HG03571 (cell line): ENCODE data around the gene SARDH.

Experiments
- ATAC-seq: cut with Tn5 transposase; IDR thresholded peaks from one replicate; pipeline ENCODE4 v1.9.1; 2021; ENCODE audit not compliant: unreplicated experiment

SARDH gene

DNA sequence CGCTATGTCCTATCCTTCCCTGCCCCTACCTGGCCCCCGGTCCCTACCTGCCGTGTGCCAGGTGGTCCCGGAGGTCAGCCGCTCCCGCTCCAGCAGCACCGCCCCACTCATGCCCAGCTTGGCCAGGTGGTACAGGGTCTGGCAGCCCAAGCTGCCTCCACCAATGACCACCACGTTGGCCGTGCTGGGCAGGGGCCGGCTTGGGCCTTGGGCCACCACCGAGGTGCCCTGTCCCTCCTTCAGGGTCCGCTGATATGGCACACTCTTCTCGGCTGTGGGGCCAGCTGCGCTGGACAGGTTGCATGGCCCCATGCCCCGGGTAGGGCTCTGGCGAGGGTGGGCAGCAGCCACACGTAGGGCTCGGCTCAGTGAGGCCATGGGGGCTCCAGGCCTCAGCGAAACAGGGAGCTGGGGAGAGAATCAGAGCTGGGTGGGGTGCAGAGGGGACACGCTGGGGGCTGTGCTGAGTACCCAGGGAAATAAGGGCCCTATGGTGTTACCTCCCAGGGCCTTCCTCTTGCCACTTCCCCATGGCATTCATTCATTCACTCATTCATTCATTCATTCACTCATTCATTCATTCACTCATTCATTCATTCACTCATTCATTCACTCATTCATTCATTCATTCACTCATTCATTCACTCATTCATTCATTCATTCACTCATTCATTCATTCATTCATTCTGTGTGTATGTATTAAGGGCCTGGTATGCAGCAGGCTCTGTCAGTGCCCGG is 4.2 kb downstream of the SARDH start:
- ATAC-seq: no peak

DNA sequence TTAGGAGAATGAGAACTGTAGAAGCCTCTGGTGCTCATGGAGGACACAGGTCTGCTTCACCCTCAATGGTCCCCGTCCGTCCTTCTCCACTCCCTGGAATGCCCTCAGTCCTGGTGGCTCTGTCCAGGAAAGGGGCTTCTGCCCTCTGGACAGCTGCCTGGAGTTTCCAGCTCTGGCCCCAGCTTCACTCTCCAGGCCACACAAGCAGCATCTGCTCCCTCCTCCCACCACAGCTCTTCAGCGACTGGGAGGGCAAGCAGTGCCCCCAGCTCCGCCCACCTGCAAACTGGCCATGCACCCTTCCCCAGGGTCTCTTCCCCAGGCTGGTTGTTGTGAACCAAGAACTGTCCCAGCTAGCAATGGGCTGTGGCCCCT is 4.7 kb downstream of the SARDH start:
- ATAC-seq: no peak

GRCh38 chr9:133732639-133733408 is 5.3 kb downstream of the SARDH start:
- no peak for ATAC-seq

DNA sequence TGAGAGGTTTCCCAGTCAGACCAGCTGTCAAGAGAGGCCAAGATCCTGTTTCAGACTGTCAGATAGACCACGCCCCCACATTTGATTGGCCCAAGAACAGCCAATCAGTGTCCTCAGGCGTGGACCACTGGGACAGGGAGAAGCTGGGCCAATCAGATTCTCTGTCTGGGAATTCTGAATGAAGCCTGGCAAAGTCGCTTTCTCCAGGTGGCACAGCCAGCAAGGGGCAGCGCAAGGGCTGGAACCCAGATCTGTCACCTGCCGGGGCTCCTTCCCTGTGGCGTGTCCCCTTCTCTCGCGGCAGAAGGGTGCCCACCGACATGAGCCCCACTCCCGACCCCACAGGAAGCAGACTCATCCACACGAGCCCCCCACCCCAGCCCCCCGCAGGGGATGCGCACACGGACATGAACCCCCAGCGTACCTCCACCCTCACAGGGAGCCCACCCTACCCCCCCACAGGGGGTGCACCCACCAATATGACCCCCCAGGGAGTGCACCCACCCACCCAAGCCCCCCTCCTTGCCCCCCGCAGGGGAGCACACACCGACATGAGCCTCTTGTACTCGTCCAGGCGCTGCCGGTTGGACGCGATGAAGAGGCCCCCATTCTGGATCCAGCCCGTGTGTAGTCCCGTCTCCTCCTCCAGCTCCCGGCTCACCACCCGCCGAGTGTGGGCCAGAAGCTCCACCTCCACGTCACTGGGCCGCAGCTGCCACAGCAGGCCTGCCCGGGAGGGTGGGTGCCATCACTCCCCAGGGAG is 6.1 kb downstream of the SARDH start:
- ATAC-seq: no peak

DNA sequence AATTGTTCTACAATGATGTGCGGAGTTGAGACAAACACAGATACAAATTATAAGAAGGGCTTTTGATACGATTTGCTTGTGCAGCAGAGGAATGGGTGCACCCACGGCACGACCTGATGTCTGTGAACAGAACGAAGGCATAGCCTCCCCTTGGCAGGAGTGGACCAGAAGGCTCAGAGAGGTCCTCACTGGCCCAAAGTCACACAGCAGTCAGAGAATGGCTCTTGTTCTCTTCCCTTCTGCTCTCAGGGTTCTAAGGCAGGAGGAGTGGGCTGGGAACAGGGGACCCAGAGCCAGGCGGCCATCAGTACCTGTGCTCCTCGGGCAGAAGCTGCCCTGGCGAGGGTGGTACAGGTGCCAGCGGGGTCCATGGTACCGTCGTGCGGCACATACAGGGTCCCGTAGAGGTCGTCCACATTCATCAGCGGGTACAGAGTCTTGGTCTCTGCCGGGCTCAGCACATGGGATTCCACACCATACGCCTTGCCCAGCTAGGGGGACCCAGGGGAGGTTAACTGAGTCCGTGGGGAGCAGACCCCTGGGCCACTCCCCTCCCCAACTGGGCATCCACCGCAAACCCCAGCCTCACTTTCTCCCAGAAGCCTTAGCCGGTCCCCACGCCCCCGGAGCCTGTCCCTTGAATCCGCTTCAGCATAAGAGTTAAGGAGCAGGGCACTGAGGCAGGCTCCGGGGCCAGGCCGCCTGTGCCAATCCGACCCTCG is 7.0 kb downstream of the SARDH start:
- no peak for ATAC-seq

DNA sequence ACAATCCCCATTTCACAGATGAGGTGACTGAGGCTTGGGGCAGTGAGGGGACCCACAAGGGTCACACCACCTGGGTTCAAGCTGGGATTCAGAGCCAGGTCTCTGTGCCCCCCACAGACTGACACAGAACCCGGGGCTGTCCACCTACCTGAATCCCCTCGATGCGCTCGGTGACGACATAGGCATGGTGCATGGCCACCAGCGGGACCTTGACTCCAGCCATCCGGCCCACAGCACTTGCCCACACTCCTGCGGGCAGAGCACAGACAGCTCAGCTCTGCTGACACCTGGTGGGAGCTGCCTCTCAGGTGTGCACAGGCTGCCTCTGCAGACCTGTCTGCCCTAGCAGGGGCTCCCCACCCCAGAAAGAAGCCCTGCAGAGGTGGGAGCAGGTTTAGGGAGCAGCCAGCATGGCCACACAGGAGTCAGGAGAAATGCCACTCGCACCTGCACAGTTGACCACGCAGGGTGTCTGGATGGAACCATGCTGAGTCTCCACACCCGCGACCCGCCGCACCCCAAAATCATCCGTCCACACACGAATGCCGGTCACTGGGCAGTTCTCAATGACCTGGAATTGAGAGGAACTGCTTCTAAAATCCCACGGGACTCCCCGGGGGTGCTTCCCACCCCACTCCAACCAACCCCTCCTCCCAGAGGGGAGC is 8.4 kb downstream of the SARDH start:
- ATAC-seq: no peak

DNA sequence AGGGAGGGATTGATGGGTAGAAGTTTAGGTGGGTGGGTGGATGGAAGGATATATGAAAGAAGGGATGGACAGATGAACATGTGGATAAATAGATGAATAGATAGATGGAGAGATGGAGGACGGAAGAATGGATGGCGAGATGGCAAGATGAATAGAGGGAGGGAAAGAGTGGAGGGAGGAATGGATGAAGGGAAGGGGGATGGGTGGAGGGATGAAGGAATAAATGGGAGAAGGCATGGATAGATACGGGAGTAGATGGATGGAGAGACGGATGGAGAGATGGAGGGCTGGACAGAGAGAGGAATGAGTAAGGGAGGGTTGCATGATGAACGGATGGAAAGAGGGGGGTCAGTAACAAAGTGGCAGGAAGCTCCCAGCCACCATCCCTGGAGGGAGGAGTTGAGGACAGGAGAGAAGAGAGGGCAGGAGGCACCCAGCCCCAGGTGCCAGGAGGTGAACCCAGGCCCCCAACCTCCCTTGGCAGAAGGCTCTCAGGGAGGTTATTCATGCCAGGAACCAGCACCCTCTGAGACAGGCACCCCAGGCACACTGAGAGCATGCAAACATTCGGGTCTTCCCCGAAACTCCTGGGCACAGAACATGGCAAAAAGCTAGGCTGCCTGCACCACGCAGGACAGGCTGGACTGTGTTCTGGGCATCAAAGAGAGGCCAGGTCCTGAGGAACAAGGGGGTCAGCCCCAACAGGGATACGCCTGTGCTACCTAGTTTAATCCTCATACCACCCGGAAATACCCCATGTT is 9.1 kb downstream of the SARDH start:
- ATAC-seq: no peak

- ATAC-seq: no peak
Measured at GRCh38 chr9:133727876-133728441, 10.2 kb downstream of the SARDH start.

GRCh38 chr9:133727277-133727875 is 10.8 kb downstream of the SARDH start:
- no peak for ATAC-seq

- no peak for ATAC-seq
Measured at GRCh38 chr9:133726401-133727276, 11.5 kb downstream of the SARDH start.

DNA sequence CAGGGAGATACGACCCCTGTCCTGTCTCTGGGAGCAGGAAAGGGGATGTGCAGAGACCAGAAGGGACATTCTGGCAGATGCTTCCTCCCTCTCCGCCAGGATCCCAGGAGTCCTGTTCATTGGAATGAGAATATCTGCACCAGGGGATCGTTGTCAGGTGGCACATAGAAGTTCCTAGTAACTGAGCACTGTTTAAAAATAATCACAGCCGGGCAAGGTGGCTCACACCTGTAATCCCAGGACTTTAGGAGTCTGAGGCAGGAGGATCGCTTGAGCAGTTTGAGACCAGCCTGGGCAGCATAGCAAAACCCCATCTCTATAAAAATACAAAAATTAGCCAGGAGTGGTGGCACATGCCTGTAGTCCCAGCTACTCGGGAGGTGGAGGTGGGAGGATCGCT is 12.3 kb downstream of the SARDH start:
- ATAC-seq: no peak

DNA sequence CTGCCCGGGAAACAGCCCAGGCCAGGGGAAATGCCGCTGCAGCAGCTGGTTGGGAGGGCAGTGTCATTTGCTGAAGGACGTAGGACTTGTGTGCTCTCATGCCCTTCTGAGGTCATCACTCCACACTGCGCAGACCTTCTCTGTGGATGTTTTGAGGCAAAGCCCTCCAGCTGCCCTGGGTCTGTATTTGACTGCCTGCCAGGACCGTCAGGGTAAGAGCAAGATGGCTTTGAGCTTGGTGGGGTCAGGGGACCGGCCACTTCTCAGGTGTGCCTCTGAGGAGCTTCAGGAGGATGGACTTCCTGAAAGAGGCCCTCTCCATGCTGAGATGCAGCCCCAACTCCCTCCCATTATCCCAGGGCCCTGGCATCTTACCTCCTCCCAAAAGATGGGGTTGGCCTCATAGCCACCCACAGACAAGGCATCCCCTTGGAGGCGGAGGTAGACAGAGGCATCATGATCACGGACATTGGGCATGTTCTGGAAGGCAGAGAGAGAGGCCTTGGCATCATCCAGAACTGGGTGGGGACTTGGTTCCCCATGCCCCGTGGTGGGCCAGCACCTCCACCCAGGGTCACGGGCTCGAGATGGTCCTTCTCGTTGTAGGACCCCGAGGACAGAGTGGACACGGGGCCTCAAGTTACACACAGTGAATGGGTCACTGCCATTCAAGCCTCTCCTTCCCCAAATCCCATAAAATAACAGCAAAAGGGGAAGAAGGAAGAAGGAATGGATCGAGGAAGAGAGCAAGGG is 19.4 kb downstream of the SARDH start:
- ATAC-seq: no peak

- ATAC-seq: no peak
Measured at GRCh38 chr9:133717113-133718031, 20.8 kb downstream of the SARDH start.

- ATAC-seq: no peak
Measured at GRCh38 chr9:133716564-133717112, 21.5 kb downstream of the SARDH start.

GRCh38 chr9:133715866-133716563 is 22.1 kb downstream of the SARDH start:
- ATAC-seq: no peak
